Urinary bladder (tissue), 4 donors: ENCODE data around the gene AHRR. TPM values are rescaled to one million over a fixed set of nuclear protein-coding genes. Genes with fewer than 3 reads are reported as not detected.

Experiments used
- DNase-seq: peaks from one replicate; pipeline ENCODE4 v3.0.0-alpha.2; 2015; ENCODE audit errors: extremely low spot score
- H3K27ac ChIP-seq: one replicate; pipeline ENCODE4 v1.5.1; 2013; ENCODE audit warnings: low read depth, mild to moderate bottlenecking, moderate library complexity
- H3K36me3 ChIP-seq: one replicate; pipeline ENCODE4 v1.6.1; 2013; ENCODE audit warnings: mild to moderate bottlenecking, moderate library complexity; ENCODE audit not compliant: insufficient read depth
- H3K4me1 ChIP-seq: one replicate; pipeline ENCODE4 v1.6.1; 2013; ENCODE audit warnings: mild to moderate bottlenecking, moderate library complexity; ENCODE audit not compliant: insufficient read depth
- H3K4me3 ChIP-seq: one replicate; pipeline ENCODE4 v1.5.1; 2013; ENCODE audit warnings: low read depth, low read length
- WGBS: extraction: QIAGEN DNeasy Blood & Tissue Kit; methylation state at CpG from one replicate; pipeline ENCODE4 v1.1.7; 2013; 5-methylcytosine and 5-hydroxymethylcytosine counted together
- polyA plus RNA-seq: library from polyadenylated mRNA; stranded (reverse); fragments of 200-250 nt; gene quantifications from one replicate; pipeline ENCODE4 v1.2.3, GENCODE V29; 2013
- total RNA-seq: library from RNA; depleted of rRNA; stranded (reverse); fragments of >200 nt; gene quantifications from one replicate; pipeline ENCODE4 v1.2.3, GENCODE V29; 2014
- donor health status: healthy with polysubstance abuse.
- donor health status: healthy.

Gene AHRR
- total and polyA plus RNA-seq, 2 donors: 6.5 to 6.7 TPM

DNA sequence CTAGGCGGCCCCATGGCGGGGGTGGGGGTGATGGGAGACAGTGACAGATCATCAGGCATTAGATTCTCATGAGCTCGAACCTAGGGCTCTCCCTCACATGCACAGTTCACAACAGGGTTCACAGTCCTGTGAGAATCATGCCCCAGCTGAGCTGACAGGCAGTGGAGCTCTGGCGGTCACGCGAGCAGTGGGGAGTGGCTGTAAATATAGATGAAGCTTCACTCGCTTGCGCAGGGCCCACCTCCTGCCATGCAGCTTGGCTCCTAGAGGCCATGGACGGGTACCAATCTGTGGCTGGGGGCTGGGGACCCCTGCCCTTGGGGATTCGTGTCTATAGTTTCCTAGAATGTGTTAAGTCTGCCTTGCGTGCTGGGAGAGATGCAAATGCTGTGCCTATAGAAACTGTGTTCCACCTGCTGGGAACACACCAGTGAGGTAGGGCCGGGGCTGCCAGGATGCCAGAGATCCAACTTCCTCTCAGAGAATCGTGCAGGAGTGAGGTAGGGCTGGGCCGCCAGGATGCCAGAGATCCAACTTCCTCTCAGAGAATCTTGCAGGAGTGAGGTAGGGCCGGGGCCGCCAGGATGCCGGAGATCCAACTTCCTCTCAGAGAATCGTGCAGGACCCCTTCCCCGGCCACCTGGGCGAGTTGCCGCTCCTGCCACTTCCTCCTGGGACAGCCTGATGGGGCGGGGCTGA, 107.4 kb downstream of the AHRR start:
- H3K36me3 ChIP-seq: no peaks in the 10 kb centered on the region
- WGBS: 86% methylated on average over 22 of the region's 22 CpGs
- no peaks in the 10 kb centered on the region for H3K4me1 ChIP-seq
- H3K4me3 ChIP-seq: no peak overlapping the region
- DNase-seq: no peak
- no peak overlapping the region for H3K27ac ChIP-seq

DNA sequence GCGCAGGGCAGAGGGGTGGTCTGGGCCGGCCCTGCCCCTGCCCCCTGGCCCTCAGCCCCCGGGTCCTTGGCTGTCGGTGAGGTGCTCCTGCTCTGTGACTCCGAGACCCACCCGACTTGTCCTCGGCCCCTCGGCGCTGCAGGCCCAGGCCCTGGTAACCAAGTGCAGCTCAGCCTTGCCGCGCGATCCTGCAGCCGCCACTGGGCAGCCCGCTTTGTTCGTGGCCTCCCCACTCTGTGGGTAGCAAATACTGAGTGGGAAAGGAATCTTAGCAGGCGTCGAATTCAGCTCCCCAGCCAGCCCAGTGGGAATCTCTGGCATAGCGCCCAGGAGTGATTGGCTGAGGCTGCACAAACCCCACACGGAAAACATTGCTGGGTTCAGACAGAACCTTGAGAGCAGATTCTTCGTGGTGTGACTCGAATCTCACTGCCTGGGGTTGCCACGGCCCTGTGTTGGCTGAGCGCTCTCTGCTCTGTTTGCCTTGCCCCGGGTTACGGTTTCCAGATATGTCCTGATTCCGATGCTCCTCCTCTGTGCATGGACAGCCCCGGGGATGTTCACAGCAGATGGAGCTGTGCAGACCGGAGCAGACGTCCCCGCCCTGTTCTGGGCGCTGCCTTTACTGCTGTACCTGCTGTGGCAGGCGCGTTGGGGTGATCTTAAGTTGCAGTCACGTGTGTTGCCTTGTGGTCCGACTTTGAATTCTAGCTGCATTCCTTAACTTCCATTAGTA, 108.1 kb downstream of the AHRR start:
- no peak overlapping the region for H3K27ac ChIP-seq
- no peak overlapping the region for H3K4me3 ChIP-seq
- H3K4me1 ChIP-seq: no peaks in the 10 kb centered on the region
- WGBS: 46% methylated on average over 35 of the region's 35 CpGs
- no peak for DNase-seq
- no peaks in the 10 kb centered on the region for H3K36me3 ChIP-seq

DNA sequence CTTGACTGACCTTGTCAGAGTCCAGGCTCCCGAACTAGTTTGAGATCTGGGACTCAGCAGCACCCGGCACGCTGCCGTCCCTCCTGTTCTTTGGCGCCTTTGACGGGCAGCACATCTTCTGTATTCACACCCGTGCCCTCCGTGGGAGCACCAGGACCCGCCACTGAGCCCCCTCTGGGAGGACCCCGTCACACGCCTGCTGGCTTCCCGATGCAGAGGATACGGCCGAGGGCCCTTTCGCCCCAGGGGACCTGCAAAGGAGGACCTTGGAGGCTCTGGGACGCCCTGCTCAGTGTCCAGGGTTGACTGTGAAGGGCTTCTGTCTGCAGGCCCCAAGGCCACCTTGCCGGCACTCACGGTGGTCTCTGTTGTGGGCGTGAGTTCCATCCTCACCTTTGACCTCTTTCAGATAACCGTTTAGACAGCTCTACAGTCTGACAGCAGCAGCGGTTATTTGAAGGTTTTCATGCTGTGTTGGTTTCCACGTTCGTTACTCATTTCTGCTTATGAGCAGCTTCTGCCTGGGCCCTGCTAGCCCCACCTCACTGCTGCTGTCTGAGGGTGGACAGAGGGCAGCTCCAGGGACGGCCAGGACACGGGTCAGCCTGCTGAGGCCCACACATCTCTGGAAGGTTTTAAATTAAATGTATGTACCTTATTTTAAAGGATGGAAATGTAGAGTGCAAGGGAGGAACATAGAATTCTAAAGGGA, 108.9 kb downstream of the AHRR start:
- Histone ChIP-seq H3K36me3 (no peaks in the 10 kb centered on the region), H3K27ac (no peak overlapping the region), H3K4me1 (no peaks in the 10 kb centered on the region), H3K4me3 (no peak overlapping the region)
- 81% methylated on average over 25 of the region's 25 CpGs for WGBS
- DNase-seq: no peak

DNA sequence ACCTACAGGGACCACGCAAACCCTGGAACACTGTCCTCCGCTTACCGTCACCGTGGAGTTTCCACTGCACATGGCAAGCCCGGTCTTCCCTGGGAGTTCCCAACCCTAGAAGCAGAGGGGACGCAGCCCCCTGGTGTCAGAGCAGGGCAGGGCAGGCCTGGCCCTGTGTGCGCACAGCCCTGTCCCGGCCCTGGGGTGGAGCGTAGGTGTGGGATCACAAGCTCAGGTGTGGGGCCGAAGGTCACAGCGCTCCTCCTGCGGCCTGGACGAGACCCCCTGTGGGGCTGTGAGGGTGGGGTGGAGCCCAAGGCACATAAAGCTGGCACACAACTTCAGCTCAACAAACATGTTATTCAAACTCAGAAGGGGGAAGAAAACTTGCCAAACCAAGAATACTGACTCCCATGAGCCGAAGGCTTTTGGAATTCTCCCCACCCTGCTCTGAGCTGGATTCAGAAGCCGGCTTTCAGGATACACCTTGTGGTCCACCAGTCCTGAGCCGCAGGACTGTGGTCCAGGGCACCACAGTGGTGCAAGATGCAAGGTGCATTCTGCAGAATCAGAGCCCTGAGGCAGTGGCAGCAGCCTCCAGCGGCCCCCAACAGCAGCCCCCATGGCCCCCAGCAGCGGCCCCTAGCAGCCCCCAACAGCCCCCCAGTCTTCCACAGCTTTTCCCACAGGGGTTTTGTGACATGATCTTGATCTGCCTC, 109.6 kb downstream of the AHRR start:
- Histone ChIP-seq H3K27ac (no peak overlapping the region), H3K36me3 (no peaks in the 10 kb centered on the region), H3K4me1 (no peaks in the 10 kb centered on the region), H3K4me3 (no peak overlapping the region)
- no peak for DNase-seq
- WGBS: 59% methylated on average over 18 of the region's 18 CpGs

DNA sequence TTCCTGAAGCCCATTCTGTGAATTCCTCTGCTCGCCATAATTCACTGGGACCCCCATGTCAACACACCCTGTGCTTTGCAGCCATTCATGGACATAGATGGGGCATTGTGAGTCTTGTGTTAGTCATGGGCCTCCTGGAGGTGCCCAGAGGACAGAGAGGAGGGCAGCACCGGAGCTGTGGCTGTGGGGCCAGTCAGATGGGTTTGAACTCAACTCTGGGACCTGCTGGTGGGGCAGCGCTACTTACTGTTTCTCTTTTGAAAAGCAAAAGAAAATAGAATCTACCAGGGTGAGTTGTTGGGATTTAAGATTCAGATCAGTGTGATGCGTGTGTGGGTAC, 110.2 kb downstream of the AHRR start:
- H3K36me3 ChIP-seq: no peaks in the 10 kb centered on the region
- no peaks in the 10 kb centered on the region for H3K4me1 ChIP-seq
- H3K4me3 ChIP-seq: no peak overlapping the region
- no peak overlapping the region for H3K27ac ChIP-seq
- 96% methylated on average over 4 of the region's 4 CpGs for WGBS
- DNase-seq: no peak

DNA sequence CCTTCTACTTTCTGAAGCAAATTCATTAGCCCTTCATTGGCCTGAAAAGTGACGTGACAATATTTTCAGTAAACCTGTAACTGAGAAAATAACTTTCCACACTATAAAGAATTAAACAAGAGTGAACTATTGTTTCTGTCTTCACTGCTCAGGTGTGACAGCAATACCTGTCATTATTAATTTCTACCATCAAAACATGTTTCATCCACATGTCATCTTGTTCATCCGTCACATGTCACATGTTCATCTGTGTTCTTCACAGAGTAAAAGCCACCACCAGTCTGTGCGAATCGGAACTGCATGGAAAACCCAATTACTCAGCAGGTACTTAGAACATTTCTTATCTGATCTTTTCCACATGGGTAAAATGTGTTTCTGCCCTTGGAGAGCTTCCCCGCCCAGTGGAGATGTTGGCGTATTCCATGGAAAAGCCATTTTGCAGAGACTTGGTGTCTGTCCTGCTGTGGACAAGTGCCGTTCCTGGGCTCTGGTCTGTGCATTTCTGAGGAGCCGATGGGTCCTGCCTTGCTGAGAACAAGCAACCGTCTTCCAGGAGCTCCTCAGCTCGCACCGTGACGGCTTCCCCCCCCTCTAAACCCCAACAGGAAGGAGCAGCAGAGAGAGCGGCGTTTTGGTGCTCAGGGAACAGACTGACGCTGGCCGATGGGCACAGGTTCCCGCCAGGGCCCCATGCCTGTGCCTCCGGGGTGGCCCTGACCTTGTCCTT, 110.8 kb downstream of the AHRR start:
- no peak overlapping the region for H3K4me3 ChIP-seq
- no peaks in the 10 kb centered on the region for H3K36me3 ChIP-seq
- no peaks in the 10 kb centered on the region for H3K4me1 ChIP-seq
- DNase-seq: no peak
- WGBS: 80% methylated on average over 18 of the region's 18 CpGs
- H3K27ac ChIP-seq: no peak overlapping the region

DNA sequence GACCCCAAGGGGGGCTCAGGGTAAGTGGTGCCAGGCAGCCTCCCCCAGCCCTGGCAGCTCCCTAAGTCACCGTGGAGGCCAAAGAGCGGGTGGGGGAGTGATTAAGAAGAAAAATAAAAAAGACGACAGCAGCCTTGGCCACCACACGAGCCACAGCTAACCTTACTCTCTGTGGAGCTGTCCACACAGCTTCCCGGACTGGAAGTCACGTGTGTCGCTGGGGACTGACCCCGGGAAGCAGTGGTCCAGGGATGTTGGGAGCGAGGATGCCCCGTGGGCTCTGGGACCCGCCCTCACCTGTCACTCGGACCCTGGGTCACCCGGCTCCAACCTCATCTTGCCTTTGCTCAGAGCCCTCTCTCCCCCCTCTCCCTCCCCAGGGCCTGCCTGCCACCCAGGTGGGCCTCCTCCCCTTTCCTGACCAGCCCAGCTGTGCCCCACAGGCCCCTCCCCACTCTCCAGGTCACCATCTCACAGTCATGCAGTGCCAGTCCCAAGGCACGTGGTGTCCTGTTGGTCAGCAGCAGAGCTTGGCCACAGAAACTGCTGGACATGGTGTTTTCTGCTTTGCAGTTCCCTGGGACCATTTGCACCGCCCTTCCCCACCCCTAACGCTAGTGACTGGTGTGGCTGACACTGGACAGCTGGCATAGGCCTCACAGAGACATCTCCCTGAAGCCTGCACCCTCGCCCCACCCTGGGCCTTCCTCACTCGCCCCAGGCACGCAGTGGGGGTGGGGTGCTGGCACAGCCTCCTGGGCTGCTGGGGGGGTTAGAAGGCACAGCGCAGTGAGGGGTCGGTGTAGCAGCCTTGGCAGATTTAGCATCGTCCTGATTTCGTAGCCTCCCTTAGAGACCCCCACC, 111.6 kb downstream of the AHRR start:
- Histone ChIP-seq H3K36me3 (no peaks in the 10 kb centered on the region), H3K4me1 (no peaks in the 10 kb centered on the region), H3K27ac (no peak overlapping the region), H3K4me3 (no peak overlapping the region)
- DNase-seq: no peak
- WGBS: 65% methylated on average over 23 of the region's 23 CpGs

DNA sequence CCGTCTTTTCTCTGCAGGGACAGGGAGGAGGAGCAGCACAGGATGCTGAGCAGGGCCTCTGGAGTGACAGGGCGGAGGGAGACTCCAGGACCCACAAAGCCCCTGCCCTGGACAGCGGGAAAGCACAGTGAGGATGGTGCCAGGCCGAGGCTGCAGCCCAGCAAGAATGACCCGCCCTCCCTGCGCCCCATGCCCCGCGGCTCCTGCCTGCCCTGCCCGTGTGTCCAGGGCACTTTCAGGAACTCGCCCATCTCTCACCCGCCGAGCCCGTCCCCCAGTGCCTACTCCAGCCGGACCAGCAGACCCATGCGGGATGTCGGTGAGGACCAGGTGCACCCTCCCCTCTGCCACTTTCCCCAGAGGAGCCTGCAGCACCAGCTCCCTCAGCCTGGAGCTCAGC, 112.3 kb downstream of the AHRR start:
- Histone ChIP-seq H3K36me3 (no peaks in the 10 kb centered on the region), H3K27ac (no peak overlapping the region), H3K4me1 (no peaks in the 10 kb centered on the region), H3K4me3 (no peak overlapping the region)
- WGBS: 70% methylated on average over 16 of the region's 16 CpGs
- DNase-seq: no peak

DNA sequence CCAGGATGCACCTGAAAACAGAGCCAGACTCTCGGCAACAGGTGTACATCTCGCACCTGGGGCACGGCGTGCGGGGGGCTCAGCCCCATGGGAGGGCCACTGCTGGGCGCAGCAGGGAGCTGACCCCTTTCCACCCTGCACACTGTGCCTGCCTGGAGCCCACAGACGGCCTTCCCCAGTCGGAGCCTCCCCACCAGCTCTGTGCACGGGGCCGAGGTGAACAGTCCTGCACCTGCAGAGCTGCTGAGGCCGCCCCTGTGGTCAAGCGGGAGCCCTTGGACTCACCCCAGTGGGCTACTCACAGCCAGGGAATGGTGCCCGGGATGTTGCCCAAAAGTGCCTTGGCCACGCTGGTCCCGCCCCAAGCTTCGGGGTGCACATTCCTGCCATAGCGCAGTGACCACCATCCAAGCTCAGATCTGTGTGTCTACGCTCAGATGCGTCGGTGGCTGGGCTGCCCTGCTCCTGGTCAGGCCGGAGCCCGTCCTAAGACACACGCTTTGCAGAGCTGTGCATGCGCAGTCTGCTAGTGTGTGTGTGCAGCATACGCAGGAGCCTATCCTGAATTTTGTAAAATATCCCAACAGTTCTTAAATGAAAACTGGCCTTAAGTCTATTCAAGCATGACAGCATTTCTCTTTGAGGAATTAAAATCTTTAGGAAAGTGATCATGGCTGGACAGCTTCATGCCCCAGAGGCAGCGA, 113.1 kb downstream of the AHRR start:
- 88% methylated on average over 26 of the region's 26 CpGs for WGBS
- Histone ChIP-seq H3K4me1 (no peaks in the 10 kb centered on the region), H3K27ac (no peak overlapping the region), H3K36me3 (no peaks in the 10 kb centered on the region), H3K4me3 (no peak overlapping the region)
- no peak for DNase-seq

DNA sequence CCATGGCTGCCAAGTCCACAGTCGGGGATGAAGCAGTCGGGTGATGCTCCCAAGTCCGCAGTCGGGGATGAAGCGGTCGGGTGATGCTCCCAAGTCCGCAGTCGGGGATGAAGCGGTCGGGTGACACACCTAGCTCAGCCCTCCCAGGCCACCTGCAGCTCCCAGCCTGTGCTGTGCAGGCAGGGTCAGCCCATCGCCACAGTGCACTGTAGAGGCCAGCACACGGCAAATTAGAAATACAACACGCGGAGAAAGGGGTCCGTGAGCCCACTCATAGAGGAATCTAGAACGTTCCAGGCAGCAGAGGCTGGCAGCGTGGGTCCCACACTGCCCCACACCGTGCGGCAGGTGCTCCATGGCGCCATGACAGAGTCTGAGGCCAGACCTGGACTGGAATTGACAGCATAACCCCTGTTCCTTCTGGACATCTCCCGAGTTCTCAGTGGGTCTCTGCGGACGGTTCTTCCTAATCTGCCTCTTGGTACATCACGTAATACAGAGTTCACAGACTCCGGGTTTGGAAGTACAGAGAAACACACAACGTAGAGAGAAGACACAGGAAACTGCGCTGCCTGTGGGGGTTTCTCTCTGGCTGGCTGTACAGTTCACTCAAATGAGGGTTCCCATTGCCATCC, 113.8 kb downstream of the AHRR start:
- 86% methylated on average over 27 of the region's 27 CpGs for WGBS
- no peak overlapping the region for H3K27ac ChIP-seq
- H3K36me3 ChIP-seq: no peaks in the 10 kb centered on the region
- H3K4me3 ChIP-seq: no peak overlapping the region
- DNase-seq: no peak
- no peaks in the 10 kb centered on the region for H3K4me1 ChIP-seq

DNA sequence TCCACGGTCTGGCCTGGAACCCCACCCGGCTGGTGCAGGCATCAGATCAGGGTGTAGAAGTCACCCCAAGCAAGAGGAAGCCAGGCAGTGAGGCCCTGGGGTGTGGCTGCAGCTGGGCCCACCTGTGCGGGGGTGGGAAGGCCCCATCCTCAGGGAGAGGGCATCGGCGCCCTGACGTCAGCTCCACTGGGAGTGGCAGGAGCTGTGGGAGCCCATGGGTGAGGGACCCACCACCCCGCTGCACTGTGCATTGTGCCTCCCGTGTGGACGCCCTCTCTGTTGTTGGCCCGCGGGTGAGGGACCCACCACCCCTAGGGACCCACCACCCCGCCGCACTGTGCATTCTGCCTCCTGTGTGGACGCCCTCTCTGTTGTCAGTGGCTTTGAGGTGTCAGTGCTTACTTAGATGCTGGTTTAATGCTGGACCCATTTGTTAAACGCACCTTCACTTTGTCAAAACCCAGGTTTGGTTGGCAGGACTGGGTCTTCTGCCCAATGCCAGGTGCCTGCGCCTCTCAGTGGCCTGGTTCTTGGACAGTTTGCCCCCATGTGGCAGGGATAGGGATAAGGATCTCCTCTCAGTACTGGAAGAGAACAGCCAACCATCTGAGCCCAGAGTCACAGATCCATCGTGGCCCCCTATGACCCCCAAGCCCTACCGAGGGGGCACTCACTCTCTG, 114.6 kb downstream of the AHRR start:
- WGBS: 81% methylated on average over 18 of the region's 18 CpGs
- Histone ChIP-seq H3K4me3 (no peak overlapping the region), H3K27ac (no peak overlapping the region), H3K36me3 (no peaks in the 10 kb centered on the region), H3K4me1 (no peaks in the 10 kb centered on the region)
- no peak for DNase-seq
